Psoas muscle (tissue), 8 donors: ENCODE measurements around the gene SOCS2. TPM values are rescaled to one million over a fixed set of nuclear protein-coding genes. Genes with fewer than 3 reads are reported as not detected.

Experiments used
- ATAC-seq, 4 donors: fragments of 200-7000 bp; cut with Tn5 transposase; one replicate each; pipeline ENCODE4 v1.9.1; 2020; ENCODE audit warnings: moderate library complexity in 3 of 4, mild to moderate bottlenecking in 2 of 4
- DNase-seq, 2 donors: peaks; one replicate each; pipeline ENCODE4 v3.0.0-alpha.2; 2020
- H3K27ac ChIP-seq: fragments of 200-600 bp; one replicate; pipeline ENCODE4 v1.8.0; 2022
- H3K27me3 ChIP-seq, 3 donors: fragments of 200-600 bp in 1 of 3; one replicate each; pipeline versions ENCODE4 v1.6.1 to v1.8.0; 2013 to 2022; ENCODE audit warnings: low read length in 2 of 3, mild to moderate bottlenecking in 2 of 3, moderate library complexity in 1 of 3; ENCODE audit not compliant: insufficient read depth in 3 of 3
- H3K36me3 ChIP-seq, 2 donors: fragments of 200-600 bp in 1 of 2; one replicate each; pipeline versions ENCODE4 v1.6.1 to v1.8.0; 2013 to 2022; ENCODE audit warnings: low read depth in 1 of 2, mild to moderate bottlenecking in 1 of 2, moderate library complexity in 1 of 2; ENCODE audit not compliant: insufficient read depth in 1 of 2
- H3K4me1 ChIP-seq: fragments of 200-600 bp; one replicate; pipeline ENCODE4 v1.8.0; 2022
- H3K4me3 ChIP-seq: fragments of 200-600 bp; one replicate; pipeline ENCODE4 v1.8.0; 2022; ENCODE audit warnings: mild to moderate bottlenecking
- H3K9me3 ChIP-seq: fragments of 200-600 bp; one replicate; pipeline ENCODE4 v1.8.0; 2022
- CTCF ChIP-seq: fragments of 200-600 bp; IDR thresholded peaks from one replicate; pipeline ENCODE4 v1.8.0; 2022; ENCODE audit warnings: antibody characterized with exemption
- WGBS, 3 donors: extraction: QIAGEN DNeasy Blood & Tissue Kit; methylation state at CpG; one replicate each; pipeline versions ENCODE4 v1.1.6 to v1.1.7; 2013; 5-methylcytosine and 5-hydroxymethylcytosine counted together
- intact Hi-C, 2 donors: fragments of 100-400 bp; cut with DNase I; formaldehyde crosslinking; loops; one replicate each; pipeline versions ENCODE4 v1.11.0 to v1.14.2; 2022
- polyA plus RNA-seq, 3 donors: library from polyadenylated mRNA; stranded (reverse); fragments of 200-250 nt; gene quantifications; one replicate each; pipeline ENCODE4 v1.2.3, GENCODE V29; 2013
- total RNA-seq, 4 donors: library from RNA; stranded (reverse); fragmentation: NEBNext Ultra II Directional in 2 of 4; extraction: Animal tissue kit (Norgen Biotek cat#: 25700) in 2 of 4; gene quantifications; one replicate each; pipeline versions ENCODE4 v1.2.1 to v1.2.4, GENCODE V29; 2021 to 2023
- donor health status: healthy with polysubstance abuse.
- donor health status: DM: no; HTN: no; CAD: no; lungs with moderate emphysema.
- donor health status: Bipolar disorder and iron deficiency.
- donor health status: healthy.
- donor health status: DM: yes; HTN: yes; CAD: no.
- donor health status: DM: no; HTN: no; CAD: no.
- donor health status: DM: no; HTN: no; CAD: no.
- donor health status: DM: yes; HTN: yes; CAD: no.

Gene SOCS2
- total and polyA plus RNA-seq, 7 donors = 2.9 to 10.6 (median 4.7) TPM

GRCh38 chr12:93589081-93589480 is 16.6 kb downstream of the SOCS2 start:
- no peak for TF ChIP-seq CTCF
- ATAC-seq = no peak
- Histone ChIP-seq H3K27ac (no peak overlapping the region), H3K4me3 (no peak overlapping the region), H3K27me3 (no peaks in the 10 kb centered on the region), H3K9me3 (no peaks in the 10 kb centered on the region), H3K36me3 (no peaks in the 10 kb centered on the region), H3K4me1 (peaks cover 4% of the 10 kb centered on the region)
- intact Hi-C loops = no loop called here
- no peak for DNase-seq
- WGBS, 3 donors = 92 to 95% (median 94%) methylated on average over 2 of the region's 2 CpGs

DNA sequence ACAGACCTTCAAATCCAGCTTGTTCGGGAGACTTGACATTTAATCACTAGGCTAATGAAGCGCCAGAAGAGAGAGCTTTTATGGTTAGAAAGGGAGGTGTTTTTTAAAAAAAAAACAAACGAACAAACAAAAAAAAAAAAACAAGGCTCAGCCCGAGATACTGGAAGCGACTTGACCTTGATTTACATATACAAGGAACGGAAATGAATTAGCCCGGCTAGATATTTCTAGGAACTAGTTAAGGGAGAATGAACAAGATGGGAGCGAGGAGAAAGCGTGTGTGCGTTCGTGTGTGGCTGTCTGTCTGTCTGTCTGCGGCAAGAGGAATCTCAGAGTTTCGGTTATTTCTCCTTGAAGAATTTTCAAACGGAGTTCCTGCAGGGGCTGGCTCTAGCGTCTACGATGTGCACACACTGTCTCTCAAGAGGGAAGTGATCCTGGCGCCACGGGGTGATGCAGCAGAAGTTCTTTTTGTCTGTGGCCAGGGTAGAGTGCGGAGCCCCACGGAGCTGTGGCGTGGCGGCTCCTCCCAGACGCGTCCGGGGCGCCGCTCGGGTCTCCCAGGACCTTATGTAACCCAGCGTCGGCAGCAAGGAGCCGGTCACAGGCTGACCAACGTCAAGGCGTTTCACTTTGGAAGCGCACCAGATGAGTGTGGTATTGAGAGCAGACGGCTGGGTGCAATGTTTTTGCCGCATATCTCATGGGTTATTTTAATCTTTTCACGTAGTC is 18.8 kb downstream of the SOCS2 start:
- WGBS, 3 donors = 1 to 2% (median 1%) methylated on average over 37 of the region's 37 CpGs
- DNase-seq (peak; percentile 78 to 88), ATAC-seq (peak; percentile 88 to 92 (median 88))
- intact Hi-C loops = loop anchor here in 1 of 2 donors (5.0 kb wide), 2 partner anchors 86 to 151 kb away; partner anchors contain the start of gene CRADD
- Histone ChIP-seq H3K27ac (peak overlapping the region; percentile 72), H3K9me3 (no peaks in the 10 kb centered on the region), H3K4me1 (peaks cover 6% of the 10 kb centered on the region), H3K27me3 (no peaks in the 10 kb centered on the region), H3K36me3 (no peaks in the 10 kb centered on the region), H3K4me3 (peak overlapping the region; percentile 72)
- no peak for TF ChIP-seq CTCF

GRCh38 chr12:93592641-93593406 is 20.3 kb downstream of the SOCS2 start:
- DNase-seq = no peak
- intact Hi-C loops = loop anchor here in 1 of 2 donors (5.0 kb wide), 2 partner anchors 84 to 149 kb away; partner anchors contain the start of gene CRADD
- ATAC-seq = no peak
- peak overlapping the region; percentile 14 for H3K4me3 ChIP-seq
- no peaks in the 10 kb centered on the region for H3K36me3 ChIP-seq
- H3K27ac ChIP-seq = peak overlapping the region; percentile 72
- peaks cover 6% of the 10 kb centered on the region for H3K4me1 ChIP-seq
- H3K27me3 ChIP-seq = no peaks in the 10 kb centered on the region
- no peak for TF ChIP-seq CTCF
- H3K9me3 ChIP-seq = no peaks in the 10 kb centered on the region
- WGBS, 3 donors = 42 to 74% (median 55%) methylated on average over 6 of the region's 6 CpGs

DNA sequence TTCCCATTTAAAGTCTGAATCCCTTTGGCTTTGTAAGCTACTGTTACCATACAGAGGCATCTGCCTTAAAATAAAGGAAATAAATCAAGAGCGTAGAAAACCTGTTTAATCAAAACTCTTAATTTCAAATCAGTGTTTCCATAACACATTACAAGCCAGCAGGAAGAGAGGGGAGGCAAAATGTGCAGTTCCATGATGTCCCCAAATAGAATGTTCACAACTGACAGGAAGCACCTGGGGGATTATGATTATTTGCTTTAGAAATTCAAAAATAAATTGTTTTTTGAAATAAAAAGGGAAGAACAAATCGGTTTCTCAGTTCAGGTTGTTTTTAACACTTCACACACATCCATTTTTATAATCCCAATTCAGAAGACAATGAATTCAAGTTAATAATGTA is 21.4 kb downstream of the SOCS2 start:
- intact Hi-C loops = loop anchor here in 1 of 2 donors (5.0 kb wide), 2 partner anchors 83 to 148 kb away; partner anchors contain the start of gene CRADD
- Histone ChIP-seq H3K4me1 (peaks cover 6% of the 10 kb centered on the region), H3K4me3 (peak overlapping the region; percentile 38), H3K36me3 (no peaks in the 10 kb centered on the region), H3K27me3 (no peaks in the 10 kb centered on the region), H3K9me3 (no peaks in the 10 kb centered on the region), H3K27ac (peak overlapping the region; percentile 72)
- WGBS, 3 donors = 41 to 77% (median 57%) methylated on average over 2 of the region's 2 CpGs
- DNase-seq (no peak), ATAC-seq (no peak)
- TF ChIP-seq CTCF = no peak
